Activated CD4-positive, alpha-beta T cell treated with anti-CD3 and anti-CD28 coated beads, Interleukin-2, amount 50 U/mL, for 24 hours (primary cell): ENCODE data around the gene FAM234B.
"Not testable (repeated sequence)": the region's sequence is repeated elsewhere in the genome, so short reads cannot be mapped to it uniquely, and the experiment has no call there.

Experiments used
- DNase-seq, 2 donors: peaks; one replicate each; pipeline ENCODE4 v3.0.0-alpha.2; 2020; ENCODE audit warnings: low read depth in 1 of 2, low spot score in 1 of 2

FAM234B gene

DNA sequence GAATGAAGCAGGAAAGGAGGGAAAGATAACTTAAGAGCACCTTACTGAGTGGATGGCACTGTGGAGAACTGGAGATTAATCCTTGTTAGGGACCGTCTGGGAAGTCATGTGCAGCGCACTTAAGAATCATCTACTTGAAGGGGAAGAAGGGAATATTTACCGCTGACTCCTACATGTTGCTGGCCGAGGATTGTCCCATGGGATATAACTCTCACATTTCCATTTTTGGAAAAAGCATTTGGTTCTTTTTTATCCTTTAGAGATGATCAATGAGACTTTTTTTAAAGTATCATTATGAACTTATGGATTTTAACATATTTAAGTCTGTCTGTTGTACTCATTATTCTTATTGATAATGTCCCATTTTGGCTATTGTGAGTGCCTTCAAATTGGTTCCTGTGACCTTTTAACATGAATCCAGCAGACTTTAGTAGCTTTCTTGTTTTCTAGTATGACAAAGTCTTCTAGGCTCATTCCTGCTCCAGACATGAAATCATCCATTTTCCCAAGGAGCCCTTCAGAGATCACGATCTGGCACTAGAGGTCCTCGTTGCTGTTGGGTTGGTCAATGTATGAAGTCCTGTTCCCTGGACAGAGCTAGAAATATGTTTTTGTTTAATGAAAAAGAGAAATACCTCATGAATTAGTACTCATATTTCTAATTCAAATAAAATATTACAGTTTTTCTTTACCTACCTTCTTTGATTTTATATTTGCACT lies 20.2 kb upstream of the FAM234B start:
- DNase-seq, result no peak

- no peak for DNase-seq
Measured at GRCh38 chr12:13024531-13024916, 19.7 kb upstream of the FAM234B start.

GRCh38 chr12:13026286-13026685 lies 17.9 kb upstream of the FAM234B start:
- no peak for DNase-seq

DNA sequence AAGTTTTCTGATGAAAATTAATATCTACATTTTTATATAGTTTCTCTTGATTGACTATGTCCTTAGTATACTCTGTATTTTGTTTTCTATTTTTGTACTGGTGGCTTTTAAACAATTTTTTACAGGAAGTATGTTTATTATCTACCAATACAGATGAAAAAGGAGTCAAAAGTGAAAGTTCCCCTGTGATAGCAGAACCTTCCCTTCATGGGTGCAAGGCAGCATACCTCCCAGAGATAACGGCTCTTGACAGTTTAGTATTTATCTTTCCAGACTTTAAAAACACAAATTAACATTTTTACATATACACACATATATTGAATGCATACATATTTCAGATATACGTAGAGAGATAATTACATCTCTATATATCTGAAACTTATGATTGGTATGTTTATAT lies 17.1 kb upstream of the FAM234B start:
- no peak for DNase-seq

DNA sequence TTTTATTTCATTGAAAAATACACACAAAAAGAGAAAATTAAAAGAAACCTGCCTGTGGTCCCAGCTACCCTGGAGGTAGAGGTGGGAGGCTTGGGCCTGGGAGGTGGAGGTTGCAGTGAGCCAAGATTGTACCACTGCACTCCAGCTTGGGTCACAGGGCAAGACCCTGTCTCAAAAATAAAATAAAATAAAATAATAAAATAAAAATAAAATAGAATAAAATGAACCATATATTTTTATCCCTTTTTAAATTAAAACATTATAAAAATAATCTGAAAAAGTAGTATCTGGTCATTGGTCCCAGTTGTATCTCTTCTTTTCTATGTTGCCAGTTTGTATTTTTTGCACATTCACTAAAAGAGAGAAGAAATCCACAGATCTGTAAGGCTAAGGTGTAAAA lies 16.7 kb upstream of the FAM234B start:
- no peak for DNase-seq

DNA sequence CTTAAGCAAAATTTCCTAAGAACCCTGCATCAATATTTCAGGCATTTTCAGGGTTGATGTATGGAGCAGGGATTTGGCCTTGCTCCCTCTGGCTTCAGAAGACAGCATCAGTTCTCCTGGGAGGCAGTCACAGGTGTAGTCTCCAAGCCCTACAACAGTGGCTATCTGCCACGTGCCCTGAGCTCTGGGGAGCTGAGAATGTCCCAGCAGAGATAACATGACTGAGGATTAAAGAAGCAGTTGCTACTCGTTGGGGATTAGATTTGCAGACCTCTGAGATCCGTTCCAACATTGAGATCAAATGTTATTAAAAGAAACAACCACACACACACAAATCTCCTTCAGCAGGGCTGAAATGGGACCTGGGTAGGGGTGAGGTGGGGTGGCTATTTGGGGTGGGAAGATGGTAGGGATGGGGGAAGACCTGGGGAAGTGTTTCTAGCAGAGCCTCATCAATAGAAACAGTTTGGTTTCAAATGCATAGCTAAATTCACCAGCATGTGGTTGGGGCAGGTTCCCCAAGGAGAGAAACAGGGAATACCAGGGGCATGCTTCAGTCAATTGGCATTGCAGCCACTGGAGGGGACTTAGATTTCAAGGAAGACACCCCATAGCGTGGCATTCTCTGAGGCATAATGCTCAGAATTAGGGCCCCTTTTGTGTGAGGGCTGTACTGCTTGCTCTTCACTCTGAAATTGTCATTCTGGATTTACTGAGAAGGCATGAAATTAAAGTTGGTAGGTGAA lies 15.2 kb upstream of the FAM234B start:
- DNase-seq, result no peak

GRCh38 chr12:13030541-13031291 lies 13.5 kb upstream of the FAM234B start:
- DNase-seq, result no peak

DNA sequence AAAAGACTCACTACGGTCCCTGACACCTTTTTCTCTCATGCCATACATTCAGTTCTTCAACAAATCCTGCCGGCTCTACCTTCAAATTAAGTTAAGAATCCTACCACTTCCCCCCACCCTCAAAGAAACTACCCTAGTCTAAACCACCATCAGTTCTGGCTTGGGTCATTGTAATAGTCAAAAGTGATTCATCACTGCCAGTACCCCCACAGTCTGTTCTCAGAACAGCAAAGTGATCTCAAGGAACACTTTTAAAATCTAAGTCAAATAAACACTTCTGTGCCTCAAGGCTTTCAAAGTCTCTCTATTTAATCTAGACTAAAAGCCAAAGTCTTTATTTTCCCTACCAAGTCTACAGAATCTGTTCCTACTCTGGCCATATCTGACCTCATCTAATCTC lies 12.0 kb upstream of the FAM234B start:
- no peak for DNase-seq

DNA sequence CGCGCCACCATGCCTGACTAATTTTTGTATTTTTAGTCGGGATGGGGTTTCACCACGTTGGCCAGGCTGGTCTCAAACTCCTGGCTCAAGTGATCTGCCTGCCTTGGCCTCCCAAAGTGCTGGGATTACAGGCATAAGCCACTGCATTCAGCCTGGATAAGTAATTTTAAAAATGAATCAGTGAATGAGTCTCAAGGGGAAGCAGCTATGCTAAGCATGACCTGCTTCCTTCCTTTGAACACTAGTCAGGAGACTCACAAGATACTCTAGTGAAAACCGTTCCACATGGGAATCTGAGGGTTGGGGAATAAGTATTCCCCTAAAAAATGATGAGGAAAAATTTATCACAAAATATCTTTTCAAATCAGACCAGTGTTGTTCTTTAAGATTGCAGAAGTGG lies 10.7 kb upstream of the FAM234B start:
- no peak for DNase-seq

DNA sequence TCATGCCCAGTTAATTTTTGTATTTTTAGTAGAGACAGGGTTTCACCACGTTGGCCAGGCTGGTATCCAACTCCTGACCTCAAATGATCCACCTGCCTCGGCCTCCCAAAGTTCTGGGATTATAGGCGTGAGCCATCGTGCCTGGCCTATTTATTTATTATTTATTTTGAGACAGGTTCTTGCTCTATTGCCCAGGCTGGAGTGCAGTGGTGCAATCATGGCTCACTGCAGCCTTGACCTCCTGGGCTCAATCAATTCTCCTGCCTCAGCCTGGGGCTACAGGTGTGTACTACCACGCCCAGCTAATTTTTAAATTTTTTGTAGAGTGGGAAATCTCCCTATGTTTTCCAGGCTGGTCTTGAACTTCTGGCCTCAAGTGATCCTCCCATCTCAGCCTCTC lies 8.8 kb upstream of the FAM234B start:
- not testable (repeated sequence) for DNase-seq

DNA sequence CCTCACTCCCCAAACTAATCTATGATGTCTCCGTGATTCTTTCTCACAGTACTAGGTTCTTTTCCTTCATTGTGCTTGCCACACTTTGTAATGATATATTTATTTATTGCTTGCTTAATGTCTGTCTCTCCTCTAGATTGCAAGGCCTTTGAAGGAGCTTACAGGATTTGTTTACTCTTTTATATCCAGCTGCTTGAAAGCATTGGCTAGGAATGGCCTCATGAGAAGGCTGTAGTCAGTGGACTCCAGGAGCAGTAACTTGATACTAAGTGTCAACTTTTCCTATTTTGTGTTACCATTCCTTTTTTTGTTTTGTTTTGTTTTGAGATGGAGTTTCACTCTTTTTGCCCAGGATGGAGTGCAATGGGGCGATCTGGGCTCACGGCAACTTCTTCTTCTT lies 7.3 kb upstream of the FAM234B start:
- DNase-seq, result no peak

- DNase-seq, result no peak
Measured at GRCh38 chr12:13038491-13039161, 5.6 kb upstream of the FAM234B start.

DNA sequence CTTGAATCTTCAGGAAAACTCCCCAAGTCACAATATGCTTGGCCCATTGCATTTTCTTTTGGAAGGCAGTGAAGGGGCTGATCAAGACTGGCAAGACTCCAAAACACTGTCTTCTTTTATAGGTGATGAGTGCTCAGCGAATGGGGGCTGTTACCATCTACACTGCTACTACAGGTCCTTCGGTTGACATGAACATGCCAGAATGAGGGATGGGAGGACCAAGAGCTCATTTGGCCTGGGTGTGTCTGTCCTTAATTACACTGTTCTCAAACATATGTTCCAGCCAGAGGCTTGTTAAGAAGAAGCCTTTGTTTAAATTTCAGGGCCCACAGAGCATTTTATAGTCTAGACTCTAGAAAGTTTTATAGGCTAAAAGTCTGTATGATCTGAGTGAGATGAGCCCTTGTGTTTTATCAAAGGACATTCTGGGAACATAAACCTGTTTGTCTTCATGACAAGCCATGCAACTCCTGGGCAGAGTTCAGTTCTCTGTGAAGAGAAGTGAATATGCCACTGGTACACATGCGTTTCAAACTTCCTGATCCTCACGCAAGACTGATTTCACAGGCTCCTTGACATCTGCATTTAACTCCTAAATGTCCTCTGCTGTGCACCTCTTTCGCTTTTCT lies 4.7 kb upstream of the FAM234B start:
- DNase-seq, result no peak

GRCh38 chr12:13041224-13041623 lies 3.0 kb upstream of the FAM234B start:
- no peak for DNase-seq

DNA sequence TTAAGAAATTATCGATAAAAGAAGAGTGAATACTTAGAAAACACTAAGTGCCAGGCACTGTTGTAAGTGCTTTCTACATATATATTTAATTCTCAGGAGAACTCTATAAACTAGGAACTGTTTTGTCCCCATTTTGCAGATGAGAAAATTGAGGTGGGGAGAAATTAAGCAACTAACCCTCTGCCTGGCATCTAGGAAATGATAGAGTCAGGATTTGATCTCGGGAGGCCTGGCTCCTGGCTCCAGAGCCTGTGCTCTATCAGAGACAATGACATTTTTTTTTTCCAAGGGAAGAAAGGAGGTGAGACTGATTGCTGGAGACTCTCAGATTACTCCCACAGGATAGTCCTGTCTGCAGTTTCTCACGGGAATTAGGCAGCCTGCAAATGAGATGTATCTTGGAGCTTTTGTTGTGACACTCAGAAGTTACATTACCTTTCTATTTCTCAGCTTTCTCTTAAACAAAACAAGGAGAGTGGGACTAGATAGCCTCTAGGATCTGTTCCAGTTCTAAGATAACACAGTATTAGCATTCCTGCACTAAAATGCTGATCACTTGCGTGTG lies 1.4 kb upstream of the FAM234B start:
- DNase-seq, result no peak

DNA sequence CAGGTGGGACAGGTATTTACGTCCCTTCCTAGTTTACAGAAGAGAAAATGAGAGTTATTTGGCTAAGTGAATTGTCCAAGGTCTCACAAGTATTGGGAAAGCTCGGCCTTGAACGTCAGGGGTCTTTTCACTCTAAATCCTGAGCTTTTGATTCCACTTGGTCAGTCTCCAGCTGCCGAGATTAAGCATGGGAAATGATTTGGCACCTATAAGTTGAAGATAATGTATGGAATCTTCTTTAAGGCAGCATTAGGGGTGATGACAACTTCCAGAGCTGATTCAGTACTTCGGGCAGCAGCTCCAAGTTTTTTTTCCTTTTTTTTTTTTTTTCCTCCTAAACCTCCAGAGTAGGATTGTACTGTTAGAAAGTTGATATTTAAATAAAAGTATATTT lies 722 bp downstream of the FAM234B start:
- DNase-seq, result no peak

DNA sequence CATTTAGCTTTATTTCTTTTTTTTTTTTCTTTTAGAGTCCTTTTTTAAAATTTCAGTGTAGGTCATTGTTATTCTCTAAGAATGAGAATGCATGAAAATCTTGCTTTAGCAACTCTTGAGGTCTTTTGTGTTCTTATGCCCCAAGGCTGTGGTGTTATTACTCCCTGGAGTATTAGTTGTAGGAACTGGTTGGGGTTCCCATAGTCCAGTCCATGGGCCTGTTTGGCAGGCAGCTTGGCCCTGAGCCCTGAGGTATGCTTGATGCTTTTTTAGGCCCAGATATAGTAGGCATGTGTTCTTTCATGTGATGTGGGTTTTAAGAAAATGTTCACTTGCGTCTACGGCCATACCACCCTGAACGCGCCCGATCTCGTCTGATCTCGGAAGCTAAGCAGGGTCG lies 1.6 kb downstream of the FAM234B start:
- no peak for DNase-seq

DNA sequence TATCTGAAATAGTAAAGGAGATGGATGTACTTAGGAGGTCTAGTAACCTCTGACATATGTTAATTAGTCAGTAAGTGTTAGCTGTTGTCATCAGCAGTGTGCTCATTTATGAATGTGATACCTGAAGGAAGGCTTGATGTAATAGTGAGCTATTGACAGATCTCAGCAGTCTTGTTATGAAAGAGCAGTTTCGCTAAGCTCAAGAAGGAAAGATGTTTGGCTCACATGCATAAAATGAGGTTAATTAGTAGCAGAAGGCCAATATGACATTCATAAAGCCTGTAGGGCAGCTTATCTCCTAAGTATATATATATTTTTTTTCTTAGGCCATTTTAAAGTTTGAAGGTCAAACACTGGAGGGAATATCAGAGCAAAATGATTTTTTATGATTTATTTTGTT lies 2.8 kb downstream of the FAM234B start:
- no peak for DNase-seq

- DNase-seq, result no peak
Measured at GRCh38 chr12:13049816-13050215, 5.6 kb downstream of the FAM234B start.

DNA sequence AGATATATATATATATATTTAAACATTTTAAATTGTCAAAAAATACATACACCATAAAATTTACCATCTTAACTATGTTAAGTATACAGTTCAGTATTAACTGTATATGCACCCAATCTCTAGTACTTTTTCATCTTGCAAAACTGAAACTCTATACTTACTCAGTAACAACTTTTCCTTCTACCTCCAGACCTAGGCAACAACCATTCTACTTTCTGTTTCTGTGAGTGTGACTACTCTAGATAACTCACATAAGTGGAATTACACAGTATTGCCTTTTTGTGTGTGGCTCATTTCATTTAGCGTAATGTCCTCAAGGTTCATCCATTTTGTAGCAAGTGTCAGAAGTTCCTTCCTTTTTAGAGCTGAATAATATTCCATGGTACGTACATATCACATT lies 8.2 kb downstream of the FAM234B start:
- DNase-seq, result no peak

GRCh38 chr12:13053617-13054016 lies 9.4 kb downstream of the FAM234B start:
- DNase-seq, result not testable (repeated sequence)
